H1 (cell line): ENCODE data around the gene RBMS1. TPM values are rescaled to one million over a fixed set of nuclear protein-coding genes. Genes with fewer than 3 reads are reported as not detected.

Source experiments
- CTCF ChIA-PET: fragments of 300-600 bp; sonication (Branson Sonifier 250); formaldehyde crosslinking; loops from one replicate; lab custom pipeline; 2021; ENCODE audit not compliant: partially characterized antibody; lab: Charles Lee
- POLR2A ChIA-PET: fragments of 300-600 bp; sonication (Branson Sonifier 250); formaldehyde crosslinking; loops from one replicate; lab custom pipeline; 2021; ENCODE audit warnings: inconsistent platforms; ENCODE audit not compliant: partially characterized antibody; lab: Charles Lee
- DNase-seq, 2 experiments: peaks; one replicate each; pipeline versions ENCODE4 v3.0.0 to v3.0.0-alpha.2; 2010 to 2022; ENCODE audit warnings: low spot score in 2 of 2, low read depth in 1 of 2, mixed read lengths in 1 of 2
- FAIRE-seq: peaks from 2 replicates; lab custom pipeline; 2011; peaks lifted over from hg19 to GRCh38; lab: Jason Lieb, UNC
- H2AFZ ChIP-seq: 2 replicates; pipeline ENCODE4 v1.8.1; 2012; ENCODE audit warnings: low read length, inconsistent platforms
- H2AK5ac ChIP-seq: 2 replicates; pipeline ENCODE4 v1.6.1; 2013; ENCODE audit warnings: low read depth, low read length
- H2BK120ac ChIP-seq: replicated peaks from 2 replicates; pipeline ENCODE3; 2013; ENCODE audit warnings: low read depth, low read length, inconsistent platforms
- H2BK12ac ChIP-seq: 2 replicates; pipeline ENCODE4 v1.6.1; 2013; ENCODE audit warnings: low read depth, low read length
- H2BK15ac ChIP-seq: 2 replicates; pipeline ENCODE4 v1.6.1; 2013; ENCODE audit warnings: low read length
- H2BK20ac ChIP-seq: 2 replicates; pipeline ENCODE4 v1.6.1; 2013; ENCODE audit warnings: low read length
- H2BK5ac ChIP-seq: 2 replicates; pipeline ENCODE4 v1.6.1; 2013; ENCODE audit warnings: low read depth, low read length
- H3K14ac ChIP-seq: 2 replicates; pipeline ENCODE4 v1.6.1; 2013; ENCODE audit warnings: inconsistent platforms; ENCODE audit not compliant: insufficient read length
- H3K18ac ChIP-seq: 2 replicates; pipeline ENCODE4 v1.6.1; 2013; ENCODE audit warnings: low read length; ENCODE audit errors: extremely low read depth
- H3K23ac ChIP-seq: 2 replicates; pipeline ENCODE4 v1.6.1; 2013; ENCODE audit warnings: inconsistent platforms; ENCODE audit not compliant: insufficient read length
- H3K23me2 ChIP-seq: 2 replicates; pipeline ENCODE4 v1.6.1; 2013; ENCODE audit warnings: low read depth, low read length
- H3K27ac ChIP-seq: 2 replicates; pipeline ENCODE4 v1.6.1; 2011; ENCODE audit warnings: low read depth, low read length, inconsistent platforms
- H3K27me3 ChIP-seq, 4 experiments: replicated peaks in 1 of 4; 1 replicate in 1 of 4; 2 replicates in 3 of 4; pipeline versions ENCODE4 v1.6.1 to v1.8.1; 2011 to 2013; ENCODE audit warnings: low read length in 3 of 4, mild to moderate bottlenecking in 3 of 4, inconsistent platforms in 2 of 4, mixed read lengths in 2 of 4, moderate library complexity in 1 of 4; ENCODE audit not compliant: control insufficient read depth in 3 of 4, insufficient read depth in 3 of 4; ENCODE audit errors: extremely low read depth in 1 of 4
- H3K36me3 ChIP-seq, 4 experiments: 2 replicates each; pipeline versions ENCODE4 v1.6.1 to v1.8.1; 2011 to 2013; ENCODE audit warnings: mild to moderate bottlenecking in 4 of 4, low read length in 3 of 4, moderate library complexity in 2 of 4, control low read depth in 1 of 4, inconsistent platforms in 1 of 4; ENCODE audit not compliant: insufficient read depth in 4 of 4, control insufficient read depth in 2 of 4
- H3K4ac ChIP-seq: replicated peaks from 2 replicates; pipeline ENCODE3; 2013; ENCODE audit warnings: low read length, low read depth, mixed read lengths, inconsistent platforms; ENCODE audit not compliant: insufficient read length
- H3K4me1 ChIP-seq, 4 experiments: replicated peaks in 1 of 4; 1 replicate in 1 of 4; 2 replicates in 3 of 4; pipeline versions ENCODE4 v1.6.1 to v1.8.1; 2011 to 2013; ENCODE audit warnings: low read length in 3 of 4, inconsistent platforms in 2 of 4, mixed read lengths in 1 of 4; ENCODE audit not compliant: insufficient read depth in 4 of 4, control insufficient read depth in 3 of 4
- H3K4me2 ChIP-seq, 2 experiments: 2 replicates each; pipeline versions ENCODE4 v1.6.1 to v1.8.1; 2011 to 2013; ENCODE audit warnings: low read depth in 2 of 2, low read length in 2 of 2, control low read depth in 1 of 2, inconsistent platforms in 1 of 2, mild to moderate bottlenecking in 1 of 2; ENCODE audit not compliant: insufficient read depth in 1 of 2
- H3K4me3 ChIP-seq, 4 experiments: fragments of 200-600, 300-600 bp in 1 of 4; sonication (generic), shearing (Covaris generic), sonication (Bioruptor Twin) in 1 of 4; 2 replicates each; pipeline versions ENCODE4 v1.5.1 to v1.8.1; 2011 to 2016; ENCODE audit warnings: low read length in 4 of 4, low read depth in 3 of 4, control low read depth in 2 of 4, inconsistent platforms in 2 of 4, mild to moderate bottlenecking in 2 of 4, mixed read lengths in 1 of 4, moderate library complexity in 1 of 4; ENCODE audit not compliant: insufficient read depth in 2 of 4; ENCODE audit errors: extremely low read depth in 1 of 4
- H3K56ac ChIP-seq: replicated peaks from 2 replicates; pipeline ENCODE3; 2013; ENCODE audit warnings: low read depth, mild to moderate bottlenecking, mixed read lengths, low read length, inconsistent platforms; ENCODE audit not compliant: insufficient read length
- H3K79me1 ChIP-seq: 2 replicates; pipeline ENCODE4 v1.6.1; 2013; ENCODE audit warnings: low read depth, low read length, control low read depth
- H3K79me2 ChIP-seq, 2 experiments: 2 replicates each; pipeline versions ENCODE4 v1.6.1 to v1.8.1; 2012 to 2013; ENCODE audit warnings: low read length in 2 of 2, mild to moderate bottlenecking in 2 of 2, inconsistent platforms in 1 of 2; ENCODE audit not compliant: insufficient read depth in 2 of 2, control insufficient read depth in 1 of 2
- H3K9ac ChIP-seq, 4 experiments: replicated peaks in 1 of 4; 1 replicate in 1 of 4; 2 replicates in 3 of 4; pipeline versions ENCODE4 v1.6.1 to v1.8.1; 2011 to 2013; ENCODE audit warnings: low read depth in 3 of 4, low read length in 3 of 4, control low read depth in 2 of 4, mild to moderate bottlenecking in 2 of 4, moderate library complexity in 2 of 4, inconsistent platforms in 1 of 4; ENCODE audit errors: extremely low read depth in 1 of 4
- H3K9me3 ChIP-seq, 2 experiments: 2 replicates each; pipeline versions ENCODE4 v1.6.1 to v1.8.1; 2012 to 2013; ENCODE audit warnings: mild to moderate bottlenecking in 2 of 2, moderate library complexity in 2 of 2, control low read depth in 1 of 2, inconsistent platforms in 1 of 2, low read depth in 1 of 2, low read length in 1 of 2, mixed read lengths in 1 of 2; ENCODE audit not compliant: insufficient read depth in 2 of 2
- H4K20me1 ChIP-seq, 2 experiments: replicated peaks in 1 of 2; 2 replicates each; pipeline versions ENCODE3 to v1.8.1; 2011 to 2013; ENCODE audit warnings: inconsistent platforms in 2 of 2, low read length in 2 of 2, mild to moderate bottlenecking in 1 of 2; ENCODE audit not compliant: insufficient read depth in 2 of 2, control insufficient read depth in 1 of 2
- H4K5ac ChIP-seq: 2 replicates; pipeline ENCODE4 v1.6.1; 2013; ENCODE audit warnings: low read length, low read depth, mixed read lengths, inconsistent platforms; ENCODE audit not compliant: insufficient read length
- H4K8ac ChIP-seq: 2 replicates; pipeline ENCODE4 v1.8.0; 2013; ENCODE audit warnings: mild to moderate bottlenecking, moderate library complexity, low read length, inconsistent platforms; ENCODE audit not compliant: insufficient read depth; ENCODE audit errors: extremely low read depth
- H4K91ac ChIP-seq: replicated peaks from 2 replicates; pipeline ENCODE3; 2013; ENCODE audit warnings: low read length, mixed read lengths, inconsistent platforms; ENCODE audit not compliant: insufficient read length
- ASH2L ChIP-seq: fragments of 200-600, 300-600 bp; sonication (generic); IDR thresholded peaks from one replicate; pipeline ENCODE4 v1.7.1; 2017; ENCODE audit warnings: low read length
- BCL11A ChIP-seq, 2 experiments: IDR thresholded peaks; one replicate each; pipeline ENCODE4 v1.6.1; 2011; ENCODE audit warnings: low read depth in 2 of 2, low read length in 2 of 2, mild to moderate bottlenecking in 2 of 2
- JUND ChIP-seq: IDR thresholded peaks from 2 replicates; pipeline ENCODE4 v1.6.1; 2011; ENCODE audit warnings: mild to moderate bottlenecking, improper control_type of control experiment, low read length
- KDM4A ChIP-seq: IDR thresholded peaks from one replicate; pipeline ENCODE4 v1.7.1; 2012; ENCODE audit warnings: low read depth, mild to moderate bottlenecking, moderate library complexity, low read length, inconsistent platforms; ENCODE audit not compliant: severe bottlenecking
- MAFK ChIP-seq: IDR thresholded peaks from 2 replicates; pipeline ENCODE4 v1.6.1; 2012; ENCODE audit warnings: low read depth, mild to moderate bottlenecking, improper control_type of control experiment, low read length
- MAX ChIP-seq: IDR thresholded peaks from 2 replicates; pipeline ENCODE4 v1.6.1; 2012; ENCODE audit warnings: inconsistent platforms
- NANOG ChIP-seq: IDR thresholded peaks from 2 replicates; pipeline ENCODE4 v1.6.1; 2011; ENCODE audit warnings: low read length, low read depth, mild to moderate bottlenecking, inconsistent platforms; ENCODE audit not compliant: insufficient read depth, poor library complexity, severe bottlenecking
- POLR2AphosphoS5 ChIP-seq: IDR thresholded peaks from 2 replicates; pipeline ENCODE4 v1.6.1; 2011; ENCODE audit warnings: low read depth, low read length
- RFX5 ChIP-seq: IDR thresholded peaks from 2 replicates; pipeline ENCODE4 v1.6.1; 2011; ENCODE audit warnings: low read depth, low read length, improper control_type of control experiment, borderline replicate concordance
- RXRA ChIP-seq: IDR thresholded peaks from 2 replicates; pipeline ENCODE4 v1.6.1; 2011; ENCODE audit warnings: low read depth, mild to moderate bottlenecking, low read length, moderate library complexity; ENCODE audit not compliant: insufficient read depth
- TAF1 ChIP-seq: IDR thresholded peaks from 2 replicates; pipeline ENCODE4 v1.6.1; 2011; ENCODE audit warnings: mild to moderate bottlenecking, low read depth, low read length
- TBP ChIP-seq: IDR thresholded peaks from 2 replicates; pipeline ENCODE4 v1.6.1; 2011; ENCODE audit warnings: low read depth, low read length, improper control_type of control experiment
- TCF12 ChIP-seq: IDR thresholded peaks from 2 replicates; pipeline ENCODE4 v1.6.1; 2011; ENCODE audit warnings: low read depth, mild to moderate bottlenecking, low read length
- WGBS, 2 experiments: shearing (Covaris generic) in 1 of 2; methylation state at CpG; one replicate each; pipeline versions ENCODE4 v1.1.6 to v1.1.7; 2013 to 2015; ENCODE audit warnings: low lambda C conversion rate in 2 of 2, mixed read lengths in 2 of 2, inconsistent platforms in 1 of 2, low coverage in 1 of 2, missing lambda C conversion rate in 1 of 2; ENCODE audit not compliant: insufficient replicate concordance in 2 of 2, insufficient coverage in 1 of 2, insufficient read length in 1 of 2; ENCODE audit errors: extremely low coverage in 1 of 2, missing lambda C conversion rate in 1 of 2; 5-methylcytosine and 5-hydroxymethylcytosine counted together
- polyA plus RNA-seq, 7 experiments: library from polyadenylated mRNA; depleted of rRNA in 3 of 7; stranded (reverse) in 5 of 7; unstranded in 2 of 7; fragments of >200 nt in 5 of 7; fragments of 200-250 nt in 2 of 7; gene quantifications; 1 replicate in 5 of 7; 2 replicates in 1 of 7; 4 replicates in 1 of 7; pipeline versions ENCODE4 v1.2.1 to v1.2.3, GENCODE V29; 2011 to 2013; ENCODE audit warnings: missing spikeins in 2 of 7, mixed read lengths in 2 of 7
- total RNA-seq: library from RNA; stranded (reverse); fragmentation: NEBNext Ultra II Directional; extraction: Animal tissue kit (Norgen Biotek cat#: 25700); gene quantifications from 2 replicates; pipeline ENCODE4 v1.2.1, GENCODE V29; 2021

The RBMS1 gene
- total and polyA plus RNA-seq, 2 of the 8 experiments (the other 6 are each of a cell fraction or from before 2014, with no cell fraction given) = 53.7 to 60.0 TPM

DNA sequence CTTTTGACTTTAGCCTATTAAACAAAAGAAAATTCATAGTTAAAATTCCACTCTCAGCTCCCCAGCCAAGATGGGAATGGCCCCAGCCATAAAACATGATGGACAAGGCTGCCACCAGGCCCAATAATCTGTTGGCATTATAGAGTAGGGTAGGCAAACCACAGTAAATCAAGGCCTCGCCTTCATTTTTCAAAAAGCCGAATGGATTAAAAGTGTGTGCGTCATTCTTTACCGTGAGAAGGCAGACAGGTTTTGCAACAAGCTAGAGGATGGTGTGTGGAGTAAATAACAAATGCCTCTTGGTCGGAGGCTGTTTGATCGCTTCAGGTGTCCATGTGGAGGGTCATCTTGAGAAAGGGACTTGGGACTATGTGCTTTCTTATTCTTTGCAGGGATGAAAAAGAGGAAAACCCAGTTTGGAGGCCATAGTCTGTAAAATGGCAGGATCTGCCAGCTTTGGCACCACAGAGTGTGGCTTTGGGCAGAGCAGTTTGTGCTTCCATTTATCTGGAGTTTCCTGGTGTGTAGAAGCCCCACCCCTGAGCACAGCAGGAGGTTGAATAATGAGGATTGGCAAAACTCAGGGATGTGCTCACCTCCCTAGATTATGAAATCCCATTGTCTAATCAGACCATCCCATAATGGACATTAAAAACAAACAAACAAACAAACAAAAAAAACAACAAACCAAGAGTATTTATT, 236.4 kb downstream of the RBMS1 start:
- no peak overlapping the region for H3K4ac ChIP-seq
- no peak overlapping the region for H4K5ac ChIP-seq
- 0 out of 2 replicates have a peak overlapping the region, but pooled peaks have one; percentile 63 for H2AFZ ChIP-seq
- no peaks in the 10 kb centered on the region for H3K27me3 ChIP-seq
- no peak overlapping the region for H3K18ac ChIP-seq
- H2BK20ac ChIP-seq = no peak overlapping the region
- no peak overlapping the region for H3K4me2 ChIP-seq
- no peaks in the 10 kb centered on the region for H4K20me1 ChIP-seq
- ChIA-PET CTCF (interaction anchor here (0.7 to 1.6 kb wide), 5 partner anchors 10 to 736 kb away, joined by 3 to 4 read pairs (median 3); no protein-coding TSS in a partner anchor), POLR2A (interaction anchor here (1.0 to 2.4 kb wide), 2 partner anchors 10 to 13 kb away, joined by 3 to 7 read pairs; no protein-coding TSS in a partner anchor)
- H2BK120ac ChIP-seq = no peak overlapping the region
- H2BK12ac ChIP-seq = no peak overlapping the region
- no peak overlapping the region for H2AK5ac ChIP-seq
- no peak overlapping the region for H3K14ac ChIP-seq
- no peaks in the 10 kb centered on the region for H3K9me3 ChIP-seq
- H4K8ac ChIP-seq = no peak overlapping the region
- no peak overlapping the region for H3K9ac ChIP-seq
- H3K79me2 ChIP-seq = no peaks in the 10 kb centered on the region
- no peak overlapping the region for H3K27ac ChIP-seq
- no peak overlapping the region for H3K23ac ChIP-seq
- no peak overlapping the region for H3K56ac ChIP-seq
- no peaks in the 10 kb centered on the region for H3K36me3 ChIP-seq
- FAIRE-seq = no peak
- no peak overlapping the region for H3K4me3 ChIP-seq
- H4K91ac ChIP-seq = no peak overlapping the region
- no peaks in the 10 kb centered on the region for H3K23me2 ChIP-seq
- 89% methylated on average over 6 of the region's 6 CpGs; no CpG with 5 or more reads in 1 of the 2 experiments for WGBS, 2 experiments
- H2BK15ac ChIP-seq = no peak overlapping the region
- no peaks in the 10 kb centered on the region for H3K79me1 ChIP-seq
- no peak for DNase-seq
- H3K4me1 ChIP-seq = no peaks in the 10 kb centered on the region
- no peak overlapping the region for H2BK5ac ChIP-seq
- TF ChIP-seq POLR2AphosphoS5 (no peak), TAF1 (no peak), ASH2L (no peak), MAFK (no peak), KDM4A (no peak), TCF12 (no peak), RXRA (no peak), BCL11A (IDR thresholded peaks at IDR 0.05; ENCODE audit: low read depth in 2 of 2, low read length in 2 of 2) (no peak), JUND (no peak), TBP (no peak), MAX (no peak), NANOG (no peak), RFX5 (no peak)
